ENCODE results near the gene TGM2. TPM values are rescaled to one million over a fixed set of nuclear protein-coding genes. Genes with fewer than 3 reads are reported as not detected.

Gene TGM2
- total RNA-seq, 4 donors from 2014 or later: 170 to 385 (median 212) TPM

GRCh38 chr20:38193586-38194105, 28.6 kb upstream of the TGM2 start:
- H3K4me3 ChIP-seq: no peak overlapping the region
- no peak for DNase-seq (ENCODE audit: extremely low spot score)
- H3K27ac ChIP-seq (replicated peaks in 1 of 4): no peak overlapping the region
- H3K36me3 ChIP-seq: no peaks in the 10 kb centered on the region
- H3K9me3 ChIP-seq: no peaks in the 10 kb centered on the region
- no peak for TF ChIP-seq POLR2AphosphoS5 (IDR thresholded peaks at IDR 0.05)
- peaks cover 3 to 21% (median 16%) of the 10 kb centered on the region in 4 donors for H3K4me1 ChIP-seq
- WGBS: 100% methylated on average over 2 of the region's 4 CpGs
- no peaks in the 10 kb centered on the region for H3K27me3 ChIP-seq
- intact Hi-C loops (cut with DNase I): no loop called here

DNA sequence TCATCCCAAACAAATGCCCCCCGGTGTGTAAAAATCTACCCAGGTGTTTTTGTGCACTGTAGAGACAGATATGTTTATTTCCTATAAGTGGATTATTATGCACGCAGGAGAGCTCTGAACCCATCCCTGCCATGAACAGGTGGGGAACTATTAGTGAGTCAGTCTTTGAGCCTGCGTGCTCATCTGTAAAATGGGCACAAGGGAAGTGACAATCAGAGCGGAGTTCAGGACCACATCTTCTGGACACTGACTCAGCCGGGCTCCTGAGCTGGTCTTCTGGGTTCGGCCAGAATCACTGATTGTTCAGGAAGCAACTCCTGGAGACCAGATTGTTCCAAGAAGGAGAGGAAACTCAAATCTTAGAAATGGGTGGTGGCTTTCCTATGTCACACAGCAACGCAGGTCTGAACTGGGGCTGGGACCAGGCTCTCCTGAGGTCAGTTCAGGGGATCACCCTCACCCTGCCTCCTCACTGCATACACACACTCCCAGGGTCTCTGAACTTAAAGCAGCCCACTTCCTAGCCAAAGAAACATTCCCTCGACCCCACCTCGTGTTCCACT, 27.3 kb upstream of the TGM2 start:
- no peaks in the 10 kb centered on the region for H3K27me3 ChIP-seq

DNA sequence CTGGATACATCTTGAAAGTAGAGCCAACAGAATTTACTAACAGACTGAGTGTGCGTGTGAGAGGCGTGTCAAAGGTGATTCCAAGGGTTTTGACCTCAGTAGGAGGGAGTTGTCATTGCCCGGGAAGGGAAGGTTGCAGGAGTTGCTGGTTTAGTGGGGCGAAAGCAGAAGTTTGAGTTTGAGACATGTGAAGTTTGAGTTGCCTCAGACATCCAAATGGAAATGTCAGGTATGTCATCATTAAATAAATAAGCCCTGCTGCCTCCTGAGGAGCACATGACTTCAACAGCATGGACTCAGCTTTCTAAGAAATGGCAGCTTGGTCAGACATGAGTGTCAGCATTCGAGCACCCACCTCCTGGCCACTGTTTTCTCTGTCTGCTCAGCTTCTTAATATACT, 26.6 kb upstream of the TGM2 start:
- intact Hi-C loops (cut with DNase I): no loop called here
- TF ChIP-seq EP300 (IDR thresholded peaks at IDR 0.05): no peak
- TF ChIP-seq POLR2AphosphoS5 (IDR thresholded peaks at IDR 0.05): no peak
- TF ChIP-seq CTCF (IDR thresholded peaks at IDR 0.05): no peak
- no peak for TF ChIP-seq POLR2A (IDR thresholded peaks at IDR 0.05; ENCODE audit: low read depth)
- Histone ChIP-seq H3K9me3 (no peaks in the 10 kb centered on the region), H3K4me1 (peaks cover 0 to 21% (median 16%) of the 10 kb centered on the region in 4 donors), H3K4me3 (no peak overlapping the region), H3K27me3 (no peaks in the 10 kb centered on the region), H3K27ac (replicated peaks in 1 of 4) (no peak overlapping the region), H3K36me3 (no peaks in the 10 kb centered on the region)
- WGBS: 85% methylated on average over 5 of the region's 5 CpGs
- DNase-seq (ENCODE audit: extremely low spot score): no peak

More for the DNA sequence above, 27.3 kb upstream of the TGM2 start:
- DNase-seq (ENCODE audit: extremely low spot score): no peak
- Histone ChIP-seq H3K4me1 (peaks cover 0 to 21% (median 16%) of the 10 kb centered on the region in 4 donors), H3K27ac (replicated peaks in 1 of 4) (no peak overlapping the region), H3K4me3 (no peak overlapping the region), H3K9me3 (no peaks in the 10 kb centered on the region), H3K36me3 (no peaks in the 10 kb centered on the region)
- intact Hi-C loops (cut with DNase I): no loop called here
- WGBS: 81% methylated on average over 9 of the region's 9 CpGs
- no peak for TF ChIP-seq EP300 (IDR thresholded peaks at IDR 0.05)
- no peak for TF ChIP-seq POLR2A (IDR thresholded peaks at IDR 0.05; ENCODE audit: low read depth)
- no peak for TF ChIP-seq POLR2AphosphoS5 (IDR thresholded peaks at IDR 0.05)
- TF ChIP-seq CTCF (IDR thresholded peaks at IDR 0.05): no peak

- Histone ChIP-seq H3K27ac (replicated peaks in 1 of 4) (no peak overlapping the region), H3K9me3 (no peaks in the 10 kb centered on the region), H3K27me3 (no peaks in the 10 kb centered on the region), H3K36me3 (no peaks in the 10 kb centered on the region), H3K4me3 (no peak overlapping the region), H3K4me1 (peaks cover 0 to 21% (median 16%) of the 10 kb centered on the region in 4 donors)
- no peak for DNase-seq (ENCODE audit: extremely low spot score)
- intact Hi-C loops (cut with DNase I): no loop called here
- TF ChIP-seq POLR2AphosphoS5 (IDR thresholded peaks at IDR 0.05): peak in 1 of 2 donors; percentile 47
- TF ChIP-seq CTCF (IDR thresholded peaks at IDR 0.05): no peak
- no peak for TF ChIP-seq EP300 (IDR thresholded peaks at IDR 0.05)
- no peak for TF ChIP-seq POLR2A (IDR thresholded peaks at IDR 0.05; ENCODE audit: low read depth)
- no CpG with 5 or more reads among the region's 3 CpGs for WGBS
These were observed 25.9 kb upstream of the TGM2 start for GRCh38 chr20:38190936-38191371.

DNA sequence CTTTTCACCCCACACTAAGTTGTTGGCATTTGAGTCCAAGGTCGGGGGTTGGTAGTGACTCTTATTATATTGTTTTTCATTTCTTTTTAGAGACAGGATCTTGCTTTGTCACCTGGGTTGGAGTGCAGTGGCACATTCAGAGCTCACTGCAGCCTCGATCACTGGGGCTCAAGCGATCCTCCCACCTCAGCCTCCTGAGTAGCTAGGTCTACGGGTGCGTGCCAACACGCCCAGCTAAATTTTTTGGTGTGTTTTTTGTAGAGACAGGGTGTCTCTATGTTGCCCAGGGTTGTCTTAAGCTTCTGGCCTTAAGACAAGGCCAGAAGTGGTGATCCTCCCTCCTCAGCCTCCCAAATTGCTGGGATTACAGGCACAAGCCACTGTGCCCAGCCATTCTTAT, 25.1 kb upstream of the TGM2 start:
- H3K4me3 ChIP-seq: no peak overlapping the region
- no peaks in the 10 kb centered on the region for H3K36me3 ChIP-seq
- DNase-seq (ENCODE audit: extremely low spot score): no peak
- H3K27me3 ChIP-seq: no peaks in the 10 kb centered on the region
- TF ChIP-seq POLR2AphosphoS5 (IDR thresholded peaks at IDR 0.05) (no peak), CTCF (IDR thresholded peaks at IDR 0.05) (no peak), EP300 (IDR thresholded peaks at IDR 0.05) (no peak), POLR2A (IDR thresholded peaks at IDR 0.05; ENCODE audit: low read depth) (no peak)
- peaks cover 0 to 21% (median 16%) of the 10 kb centered on the region in 4 donors for H3K4me1 ChIP-seq
- H3K27ac ChIP-seq (replicated peaks in 1 of 4): peak overlapping the region in 1 of 4 donors; percentile 35
- WGBS: 94% methylated on average over 5 of the region's 6 CpGs
- intact Hi-C loops (cut with DNase I): no loop called here
- H3K9me3 ChIP-seq: no peaks in the 10 kb centered on the region

All from esophagus muscularis mucosa (tissue), 4 donors.